ENCODE data around the gene DGCR2.

- TF ChIP-seq EZH2phosphoT487 (IDR thresholded peaks at IDR 0.05; ENCODE audit: insufficient read depth, low read depth) (no peak), EZH2 (IDR thresholded peaks at IDR 0.05; ENCODE audit: insufficient read depth, poor library complexity, severe bottlenecking) (no peak)
Measured at GRCh38 chr22:19143967-19144400, 21.8 kb upstream of the DGCR2 start.

Data from GM23248 (cell line).